Liver (tissue), 9 donors: ENCODE measurements around the gene CACNA1B. TPM values are rescaled to one million over a fixed set of nuclear protein-coding genes. Genes with fewer than 3 reads are reported as not detected.

Experiments used
- DNase-seq: peaks from one replicate; pipeline ENCODE4 v3.0.0-alpha.2; 2017; ENCODE audit warnings: low spot score
- H3K27ac ChIP-seq, 2 donors: one replicate each; pipeline ENCODE4 v1.7.0; 2013; ENCODE audit warnings: inconsistent platforms in 2 of 2, low read length in 2 of 2, control low read depth in 1 of 2, low read depth in 1 of 2, mild to moderate bottlenecking in 1 of 2
- H3K27me3 ChIP-seq, 4 donors: one replicate each; pipeline versions ENCODE4 v1.6.1 to v1.7.0; 2013; ENCODE audit warnings: low read length in 3 of 4, inconsistent platforms in 1 of 4, mild to moderate bottlenecking in 1 of 4, moderate library complexity in 1 of 4; ENCODE audit not compliant: control insufficient read depth in 4 of 4, insufficient read depth in 4 of 4
- H3K36me3 ChIP-seq, 4 donors: one replicate each; pipeline versions ENCODE4 v1.6.1 to v1.7.0; 2013; ENCODE audit warnings: low read length in 3 of 4, mild to moderate bottlenecking in 3 of 4, low read depth in 1 of 4, moderate library complexity in 1 of 4; ENCODE audit not compliant: control insufficient read depth in 4 of 4, insufficient read depth in 3 of 4
- H3K4me1 ChIP-seq, 4 donors: one replicate each; pipeline versions ENCODE4 v1.6.1 to v1.7.0; 2013; ENCODE audit warnings: low read length in 3 of 4, mild to moderate bottlenecking in 3 of 4, moderate library complexity in 1 of 4; ENCODE audit not compliant: control insufficient read depth in 4 of 4, insufficient read depth in 4 of 4
- H3K4me3 ChIP-seq, 3 donors: one replicate each; pipeline versions ENCODE4 v1.6.1 to v1.7.0; 2013; ENCODE audit warnings: low read length in 3 of 3, control low read depth in 1 of 3, low read depth in 1 of 3, mild to moderate bottlenecking in 1 of 3
- H3K9ac ChIP-seq, 2 donors: one replicate each; pipeline ENCODE4 v1.7.0; 2013; ENCODE audit warnings: low read length in 2 of 2, mild to moderate bottlenecking in 2 of 2, moderate library complexity in 2 of 2, control low read depth in 1 of 2, low read depth in 1 of 2
- H3K9me3 ChIP-seq, 4 donors: one replicate each; pipeline versions ENCODE4 v1.6.1 to v1.7.0; 2013; ENCODE audit warnings: low read length in 3 of 4; ENCODE audit not compliant: control insufficient read depth in 4 of 4
- EGR1 ChIP-seq, 2 donors: IDR thresholded peaks; 2 replicates each; pipeline ENCODE4 v1.6.1; 2016 to 2018; ENCODE audit warnings: antibody characterized with exemption in 2 of 2, low read depth in 2 of 2
- FOXA1 ChIP-seq: IDR thresholded peaks from 2 replicates; pipeline ENCODE4 v1.6.1; 2016; ENCODE audit warnings: antibody characterized with exemption
- FOXA2 ChIP-seq: IDR thresholded peaks from 2 replicates; pipeline ENCODE4 v1.6.1; 2016; ENCODE audit warnings: antibody characterized with exemption
- GABPA ChIP-seq, 2 donors: IDR thresholded peaks in 1 of 2; conservative IDR thresholded peaks in 1 of 2; 2 replicates each; pipeline ENCODE4 v1.6.1; 2016; ENCODE audit warnings: antibody characterized with exemption in 2 of 2, mild to moderate bottlenecking in 1 of 2, moderate library complexity in 1 of 2
- HNF4A ChIP-seq, 2 donors: conservative IDR thresholded peaks; 2 replicates each; pipeline ENCODE4 v1.6.1; 2016; ENCODE audit warnings: antibody characterized with exemption in 2 of 2, mild to moderate bottlenecking in 2 of 2
- HNF4G ChIP-seq: IDR thresholded peaks from 2 replicates; pipeline ENCODE4 v1.6.1; 2016; ENCODE audit warnings: antibody characterized with exemption
- JUND ChIP-seq, 2 donors: IDR thresholded peaks; 2 replicates each; pipeline ENCODE4 v1.6.1; 2016; ENCODE audit warnings: antibody characterized with exemption in 2 of 2
- MAX ChIP-seq: IDR thresholded peaks from 2 replicates; pipeline ENCODE4 v1.6.1; 2016; ENCODE audit warnings: antibody characterized with exemption
- NR2F2 ChIP-seq: IDR thresholded peaks from 2 replicates; pipeline ENCODE4 v1.6.1; 2016; ENCODE audit warnings: antibody characterized with exemption
- RAD21 ChIP-seq, 2 donors: IDR thresholded peaks; 2 replicates each; pipeline ENCODE4 v1.6.1; 2016; ENCODE audit warnings: antibody characterized with exemption in 2 of 2, mild to moderate bottlenecking in 2 of 2
- RXRA ChIP-seq, 2 donors: IDR thresholded peaks; 2 replicates each; pipeline ENCODE4 v1.6.1; 2017 to 2018; ENCODE audit warnings: antibody characterized with exemption in 2 of 2, mild to moderate bottlenecking in 1 of 2
- SP1 ChIP-seq: IDR thresholded peaks from 2 replicates; pipeline ENCODE4 v1.6.1; 2018; ENCODE audit warnings: antibody characterized with exemption, mild to moderate bottlenecking
- TAF1 ChIP-seq: conservative IDR thresholded peaks from 2 replicates; pipeline ENCODE4 v1.6.1; 2016; ENCODE audit warnings: antibody characterized with exemption, mild to moderate bottlenecking
- YY1 ChIP-seq: IDR thresholded peaks from 2 replicates; pipeline ENCODE4 v1.6.1; 2016; ENCODE audit warnings: antibody characterized with exemption, mild to moderate bottlenecking
- ZBTB33 ChIP-seq: IDR thresholded peaks from 2 replicates; pipeline ENCODE4 v1.6.1; 2016; ENCODE audit warnings: antibody characterized with exemption
- WGBS: extraction: QIAGEN DNeasy Blood & Tissue Kit; methylation state at CpG from one replicate; pipeline ENCODE4 v1.1.7; 2013; 5-methylcytosine and 5-hydroxymethylcytosine counted together
- polyA plus RNA-seq, 2 donors: library from polyadenylated mRNA; stranded (reverse) in 1 of 2; unstranded in 1 of 2; fragments of 200-250 nt in 1 of 2; fragments of >200 nt in 1 of 2; fragmentation: Nextera tagmentation in 1 of 2; extraction: Ambion mirVana in 1 of 2; gene quantifications; one replicate each; pipeline versions ENCODE4 v1.2.1 to v1.2.3, GENCODE V29; 2013 to 2015
- total RNA-seq, 2 donors: library from RNA; depleted of rRNA; stranded (reverse); fragments of >200 nt; gene quantifications; one replicate each; pipeline ENCODE4 v1.2.3, GENCODE V29; 2014
- TF ChIP-seq, protein P1 (sequence below): IDR thresholded peaks from 2 replicates; pipeline ENCODE4 v1.6.1; 2016; ENCODE audit warnings: antibody characterized with exemption
- TF ChIP-seq, protein P2 (sequence below): IDR thresholded peaks from 2 replicates; pipeline ENCODE4 v1.6.1; 2016; ENCODE audit warnings: antibody characterized with exemption, mild to moderate bottlenecking
- donor health status: healthy.
- donor health status: healthy.
- donor health status: healthy.
- donor health status: healthy.
- donor health status: healthy.

Gene CACNA1B
- total and polyA plus RNA-seq, 4 donors, result under 0.01 to 0.05 TPM; not detected in 2

- 86% methylated on average over 12 of the region's 12 CpGs for WGBS
- Histone ChIP-seq H3K36me3 (no peaks in the 10 kb centered on the region), H3K27ac (no peak overlapping the region), H3K9ac (no peak overlapping the region), H3K4me3 (no peak overlapping the region), H3K27me3 (peaks cover 0 to 3% (median 0%) of the 10 kb centered on the region in 4 donors), H3K9me3 (no peaks in the 10 kb centered on the region), H3K4me1 (no peaks in the 10 kb centered on the region)
- no peak for DNase-seq
- TF ChIP-seq FOXA1 (no peak), NR2F2 (no peak), GABPA (IDR thresholded peaks at IDR 0.05 in 1 of 2, conservative IDR thresholded peaks at IDR 0.05 in 1 of 2) (no peak), MAX (no peak), TAF1 (no peak), FOXA2 (no peak), EGR1 (IDR thresholded peaks at IDR 0.05; ENCODE audit: low read depth in 2 of 2) (no peak), YY1 (no peak), HNF4A (conservative IDR thresholded peaks at IDR 0.05) (no peak), RAD21 (IDR thresholded peaks at IDR 0.05) (no peak), SP1 (no peak), ZBTB33 (no peak), HNF4G (no peak), JUND (IDR thresholded peaks at IDR 0.05) (no peak), RXRA (IDR thresholded peaks at IDR 0.05) (no peak)
- TF ChIP-seq, protein P1, sequence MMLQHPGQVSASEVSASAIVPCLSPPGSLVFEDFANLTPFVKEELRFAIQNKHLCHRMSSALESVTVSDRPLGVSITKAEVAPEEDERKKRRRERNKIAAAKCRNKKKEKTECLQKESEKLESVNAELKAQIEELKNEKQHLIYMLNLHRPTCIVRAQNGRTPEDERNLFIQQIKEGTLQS, result no peak
- TF ChIP-seq, protein P2, sequence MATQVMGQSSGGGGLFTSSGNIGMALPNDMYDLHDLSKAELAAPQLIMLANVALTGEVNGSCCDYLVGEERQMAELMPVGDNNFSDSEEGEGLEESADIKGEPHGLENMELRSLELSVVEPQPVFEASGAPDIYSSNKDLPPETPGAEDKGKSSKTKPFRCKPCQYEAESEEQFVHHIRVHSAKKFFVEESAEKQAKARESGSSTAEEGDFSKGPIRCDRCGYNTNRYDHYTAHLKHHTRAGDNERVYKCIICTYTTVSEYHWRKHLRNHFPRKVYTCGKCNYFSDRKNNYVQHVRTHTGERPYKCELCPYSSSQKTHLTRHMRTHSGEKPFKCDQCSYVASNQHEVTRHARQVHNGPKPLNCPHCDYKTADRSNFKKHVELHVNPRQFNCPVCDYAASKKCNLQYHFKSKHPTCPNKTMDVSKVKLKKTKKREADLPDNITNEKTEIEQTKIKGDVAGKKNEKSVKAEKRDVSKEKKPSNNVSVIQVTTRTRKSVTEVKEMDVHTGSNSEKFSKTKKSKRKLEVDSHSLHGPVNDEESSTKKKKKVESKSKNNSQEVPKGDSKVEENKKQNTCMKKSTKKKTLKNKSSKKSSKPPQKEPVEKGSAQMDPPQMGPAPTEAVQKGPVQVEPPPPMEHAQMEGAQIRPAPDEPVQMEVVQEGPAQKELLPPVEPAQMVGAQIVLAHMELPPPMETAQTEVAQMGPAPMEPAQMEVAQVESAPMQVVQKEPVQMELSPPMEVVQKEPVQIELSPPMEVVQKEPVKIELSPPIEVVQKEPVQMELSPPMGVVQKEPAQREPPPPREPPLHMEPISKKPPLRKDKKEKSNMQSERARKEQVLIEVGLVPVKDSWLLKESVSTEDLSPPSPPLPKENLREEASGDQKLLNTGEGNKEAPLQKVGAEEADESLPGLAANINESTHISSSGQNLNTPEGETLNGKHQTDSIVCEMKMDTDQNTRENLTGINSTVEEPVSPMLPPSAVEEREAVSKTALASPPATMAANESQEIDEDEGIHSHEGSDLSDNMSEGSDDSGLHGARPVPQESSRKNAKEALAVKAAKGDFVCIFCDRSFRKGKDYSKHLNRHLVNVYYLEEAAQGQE, result no peak
Measured at GRCh38 chr9:138073408-138073807, 195.8 kb downstream of the CACNA1B start.

- H3K9ac ChIP-seq, result no peak overlapping the region
- WGBS, result 94% methylated on average over 12 of the region's 12 CpGs
- H3K27me3 ChIP-seq, result peaks cover 0 to 3% (median 0%) of the 10 kb centered on the region in 4 donors
- peak; percentile 16 for DNase-seq
- no peak overlapping the region for H3K4me3 ChIP-seq
- H3K27ac ChIP-seq, result no peak overlapping the region
- no peaks in the 10 kb centered on the region for H3K4me1 ChIP-seq
- no peak for TF ChIP-seq RXRA (IDR thresholded peaks at IDR 0.05)
- TF ChIP-seq FOXA2, result no peak
- no peaks in the 10 kb centered on the region for H3K9me3 ChIP-seq
- H3K36me3 ChIP-seq, result no peaks in the 10 kb centered on the region
Measured at GRCh38 chr9:138073808-138074207, 196.2 kb downstream of the CACNA1B start.
